Muscle layer of colon (tissue), 2 donors: ENCODE measurements around the gene GAS2L1.

Experiments used
- H3K27ac ChIP-seq: one replicate; pipeline ENCODE4 v1.7.0; 2013; ENCODE audit warnings: low read depth, mild to moderate bottlenecking, low read length, moderate library complexity
- H3K27me3 ChIP-seq, 2 donors: one replicate each; pipeline ENCODE4 v1.7.0; 2013; ENCODE audit warnings: low read length in 2 of 2, mild to moderate bottlenecking in 2 of 2; ENCODE audit not compliant: insufficient read depth in 2 of 2, control insufficient read depth in 1 of 2
- H3K36me3 ChIP-seq: one replicate; pipeline ENCODE4 v1.7.0; 2013; ENCODE audit warnings: mild to moderate bottlenecking, low read length; ENCODE audit not compliant: insufficient read depth
- H3K4me1 ChIP-seq: one replicate; pipeline ENCODE4 v1.7.0; 2013; ENCODE audit warnings: mild to moderate bottlenecking, low read length; ENCODE audit not compliant: insufficient read depth
- H3K4me3 ChIP-seq, 2 donors: one replicate each; pipeline ENCODE4 v1.7.0; 2013; ENCODE audit warnings: low read length in 2 of 2, low read depth in 1 of 2, mild to moderate bottlenecking in 1 of 2, moderate library complexity in 1 of 2
- H3K9ac ChIP-seq: one replicate; pipeline ENCODE4 v1.7.0; 2013; ENCODE audit warnings: low read length
- H3K9me3 ChIP-seq: one replicate; pipeline ENCODE4 v1.7.0; 2013; ENCODE audit warnings: mild to moderate bottlenecking, low read length
- donor health status: abdominal sarcoma.
- donor health status: Adenocarcinoma of cecum.

GAS2L1 gene

GRCh38 chr22:29311464-29312217 lies 5.2 kb downstream of the GAS2L1 start:
- Histone ChIP-seq H3K4me1 (peaks cover 60% of the 10 kb centered on the region), H3K9me3 (no peaks in the 10 kb centered on the region), H3K27ac (peak overlapping the region; percentile 85), H3K36me3 (no peaks in the 10 kb centered on the region), H3K4me3 (peak overlapping the region in 1 of 2 donors; percentile 38), H3K27me3 (peaks cover 17 to 30% of the 10 kb centered on the region in 2 donors), H3K9ac (no peak overlapping the region)

- peaks cover 58% of the 10 kb centered on the region for H3K4me1 ChIP-seq
- peak overlapping the region; percentile 62 for H3K27ac ChIP-seq
- no peaks in the 10 kb centered on the region for H3K36me3 ChIP-seq
- H3K9ac ChIP-seq: no peak overlapping the region
- H3K9me3 ChIP-seq: no peaks in the 10 kb centered on the region
- H3K27me3 ChIP-seq: peaks cover 17 to 30% of the 10 kb centered on the region in 2 donors
- peak overlapping the region in 1 of 2 donors; percentile 21 for H3K4me3 ChIP-seq
Measured at GRCh38 chr22:29312218-29313125, 6.0 kb downstream of the GAS2L1 start.

GRCh38 chr22:29313126-29313575 lies 6.7 kb downstream of the GAS2L1 start:
- H3K4me1 ChIP-seq: peaks cover 51% of the 10 kb centered on the region
- no peaks in the 10 kb centered on the region for H3K9me3 ChIP-seq
- H3K27ac ChIP-seq: no peak overlapping the region
- no peak overlapping the region for H3K9ac ChIP-seq
- no peaks in the 10 kb centered on the region for H3K36me3 ChIP-seq
- H3K4me3 ChIP-seq: peak overlapping the region in 1 of 2 donors; percentile 21
- peaks cover 17 to 30% of the 10 kb centered on the region in 2 donors for H3K27me3 ChIP-seq

- Histone ChIP-seq H3K27me3 (peaks cover 17 to 30% of the 10 kb centered on the region in 2 donors), H3K4me3 (peak overlapping the region in 1 of 2 donors; percentile 41), H3K4me1 (peaks cover 45% of the 10 kb centered on the region), H3K27ac (no peak overlapping the region), H3K9ac (no peak overlapping the region), H3K9me3 (no peaks in the 10 kb centered on the region), H3K36me3 (no peaks in the 10 kb centered on the region)
Measured at GRCh38 chr22:29313576-29314466, 7.4 kb downstream of the GAS2L1 start.

- Histone ChIP-seq H3K36me3 (no peaks in the 10 kb centered on the region), H3K4me1 (peaks cover 36% of the 10 kb centered on the region), H3K27me3 (peaks cover 17 to 30% of the 10 kb centered on the region in 2 donors)
Measured at GRCh38 chr22:29314537-29315285, 8.3 kb downstream of the GAS2L1 start.

GRCh38 chr22:29315286-29316140 lies 9.1 kb downstream of the GAS2L1 start, which contains the start of gene RASL10A:
Gene RASL10A (minus strand): TSS chr22:29315697. CDS start chr22:29315246, 451 bp downstream.
- Histone ChIP-seq H3K4me1 (peaks cover 30% of the 10 kb centered on the region), H3K9ac (no peak within 1 kb of the TSS), H3K27ac (no peak within 1 kb of the TSS)

More at GRCh38 chr22:29314537-29315285, 8.3 kb downstream of the GAS2L1 start:
- Histone ChIP-seq H3K9me3 (no peaks in the 10 kb centered on the region), H3K4me3 (peak overlapping the region; percentile 15 to 41), H3K27ac (no peak overlapping the region), H3K9ac (no peak overlapping the region)

GRCh38 chr22:29316141-29316828 lies 9.8 kb downstream of the GAS2L1 start:
- Histone ChIP-seq H3K9ac (no peak overlapping the region), H3K27me3 (peaks cover 17 to 30% of the 10 kb centered on the region in 2 donors), H3K4me3 (no peak overlapping the region), H3K36me3 (no peaks in the 10 kb centered on the region), H3K9me3 (no peaks in the 10 kb centered on the region), H3K4me1 (peaks cover 22% of the 10 kb centered on the region), H3K27ac (no peak overlapping the region)

More at GRCh38 chr22:29315286-29316140, 9.1 kb downstream of the GAS2L1 start, which contains the start of gene RASL10A:
- H3K9me3 ChIP-seq: no peaks in the 10 kb centered on the region
- H3K27me3 ChIP-seq: peaks cover 17 to 30% of the 10 kb centered on the region in 2 donors
- H3K4me3 ChIP-seq: peak within 1 kb of the TSS; percentile 15 to 41
- no peaks in the 10 kb centered on the region for H3K36me3 ChIP-seq

- Histone ChIP-seq H3K9ac (no peak overlapping the region), H3K4me1 (peaks cover 13% of the 10 kb centered on the region), H3K9me3 (no peaks in the 10 kb centered on the region), H3K27ac (no peak overlapping the region), H3K4me3 (no peak overlapping the region), H3K27me3 (peaks cover 17 to 30% of the 10 kb centered on the region in 2 donors), H3K36me3 (no peaks in the 10 kb centered on the region)
Measured at GRCh38 chr22:29317827-29318454, 11.5 kb downstream of the GAS2L1 start.

- no peak overlapping the region for H3K9ac ChIP-seq
- no peak overlapping the region for H3K4me3 ChIP-seq
- H3K9me3 ChIP-seq: no peaks in the 10 kb centered on the region
- peaks cover 11 to 21% of the 10 kb centered on the region in 2 donors for H3K27me3 ChIP-seq
- H3K27ac ChIP-seq: no peak overlapping the region
- H3K4me1 ChIP-seq: peaks cover 7% of the 10 kb centered on the region
- no peaks in the 10 kb centered on the region for H3K36me3 ChIP-seq
Measured at GRCh38 chr22:29319072-29319471, 12.6 kb downstream of the GAS2L1 start.
